Stimulated activated CD4-positive, alpha-beta T cell treated with anti-CD3 and anti-CD28 coated beads, Interleukin-4, amount 100 ng/mL, for 1 hour (primary cell): ENCODE data around the gene STRAP.
"Not testable (repeated sequence)": the region's sequence is repeated elsewhere in the genome, so short reads cannot be mapped to it uniquely, and the experiment has no call there.

Experiments
- DNase-seq: peaks from one replicate; pipeline ENCODE4 v3.0.0-alpha.2; 2020

The STRAP gene

DNA sequence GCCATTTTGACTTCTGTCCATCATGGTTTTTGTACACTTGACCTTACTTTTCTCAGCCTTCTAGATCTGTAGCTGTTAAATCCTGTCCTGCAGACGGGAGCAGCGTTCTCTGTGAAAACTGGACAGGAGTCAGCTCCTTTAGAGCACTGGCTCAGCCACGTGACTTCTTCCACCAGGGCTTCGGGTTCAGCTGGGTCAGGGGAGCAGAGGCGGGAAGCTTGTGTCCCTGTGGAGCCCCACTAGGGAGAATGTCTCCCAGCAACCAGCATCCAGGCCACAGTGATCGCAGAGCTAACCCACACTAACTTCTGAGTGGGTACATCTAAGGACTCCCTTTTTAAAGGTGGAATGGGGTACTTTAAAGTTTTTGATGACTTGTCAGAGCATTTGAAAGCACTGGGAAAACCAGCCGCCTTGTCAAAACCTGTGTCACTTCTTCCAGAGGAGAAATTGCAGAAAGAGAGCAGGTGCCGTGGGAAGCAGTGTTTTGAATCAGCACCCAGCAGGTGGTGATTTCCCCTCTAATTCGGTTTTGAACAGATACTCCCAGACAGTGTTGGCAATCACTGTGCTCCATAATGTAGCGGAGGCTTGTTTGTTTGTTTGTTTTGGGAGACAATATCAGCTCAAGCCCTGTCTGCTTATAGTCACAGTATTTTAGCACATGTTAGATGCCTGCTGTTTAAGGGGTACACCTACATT lies 46.8 kb downstream of the STRAP start:
- DNase-seq: no peak

DNA sequence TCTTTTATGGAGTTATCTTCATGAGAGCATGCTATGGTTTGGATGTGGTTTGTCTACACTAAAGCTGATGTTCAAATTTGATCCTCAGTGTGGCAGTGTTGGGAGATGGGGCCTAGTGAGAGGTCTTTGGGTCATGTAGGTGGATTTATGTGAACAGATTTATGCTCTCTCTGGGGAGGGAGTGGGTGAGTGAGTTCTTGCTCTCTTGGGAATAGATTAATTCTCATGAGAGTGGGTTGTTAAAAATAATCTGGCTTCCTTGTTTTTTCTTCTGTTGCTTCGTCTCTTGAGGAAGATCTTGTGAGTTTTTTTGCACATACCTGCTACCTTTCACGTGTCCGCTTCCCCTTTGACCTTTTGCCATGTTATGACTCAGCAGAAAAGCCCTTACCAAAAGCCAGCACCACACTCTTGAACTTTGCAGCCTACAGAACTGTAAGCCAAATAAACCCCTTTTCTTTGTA lies 49.4 kb downstream of the STRAP start:
- no peak for DNase-seq

DNA sequence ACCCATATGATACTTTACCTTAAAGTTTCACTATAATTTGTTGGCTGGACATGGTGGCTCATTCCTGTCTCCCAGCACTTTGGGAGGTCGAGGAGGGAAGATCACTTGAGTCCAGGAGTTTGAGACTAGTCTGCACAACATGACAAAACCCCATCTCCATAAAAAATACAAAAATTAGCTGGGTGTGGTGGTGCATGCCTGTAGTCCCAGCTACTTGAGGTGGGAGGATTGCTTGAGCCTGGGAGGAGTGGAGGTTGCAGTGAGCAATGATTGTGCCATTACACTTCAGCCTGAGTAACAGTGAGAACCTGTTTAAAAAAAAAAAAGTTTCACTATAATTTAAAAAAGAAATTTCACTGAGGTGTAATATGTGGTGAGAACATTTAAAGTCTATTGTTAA lies 50.1 kb downstream of the STRAP start:
- no peak for DNase-seq

DNA sequence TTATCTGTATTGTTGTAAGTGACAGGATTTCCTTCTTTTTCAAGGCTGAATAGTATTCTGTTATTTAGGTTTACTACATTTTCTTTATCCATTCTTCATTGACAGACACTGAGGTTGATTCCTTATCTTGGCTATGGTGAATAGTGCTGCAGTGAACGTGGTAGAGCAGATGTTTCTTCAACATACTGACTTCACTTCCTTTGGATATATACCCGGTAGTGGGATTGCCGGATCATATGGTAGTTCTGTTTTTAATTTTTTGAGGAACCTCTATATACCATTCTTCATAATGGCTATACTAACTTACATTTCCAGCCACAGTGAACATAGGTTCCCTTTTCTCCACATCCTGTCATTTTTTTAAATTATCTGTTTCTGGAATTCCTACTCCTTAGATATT lies 50.8 kb downstream of the STRAP start:
- DNase-seq: no peak

DNA sequence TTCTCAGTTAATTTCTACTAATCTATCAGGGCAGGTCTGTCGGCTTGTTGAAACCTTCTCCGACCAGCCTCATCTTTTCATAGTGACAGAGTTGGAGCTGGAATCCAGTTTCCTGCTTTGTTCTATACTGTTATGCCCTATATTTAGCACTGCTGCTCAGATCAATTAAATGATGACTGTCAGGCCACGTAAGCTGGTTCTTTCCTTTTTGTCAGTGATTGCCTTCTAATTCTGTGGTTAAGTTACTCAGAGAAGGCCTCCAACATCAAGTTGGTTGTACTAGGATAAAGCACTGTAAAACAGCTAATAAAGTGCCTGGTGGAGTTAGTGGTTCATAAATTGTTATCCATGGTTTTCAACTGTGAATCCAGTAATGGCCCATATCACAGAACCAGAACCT lies 51.6 kb downstream of the STRAP start:
- DNase-seq: no peak

DNA sequence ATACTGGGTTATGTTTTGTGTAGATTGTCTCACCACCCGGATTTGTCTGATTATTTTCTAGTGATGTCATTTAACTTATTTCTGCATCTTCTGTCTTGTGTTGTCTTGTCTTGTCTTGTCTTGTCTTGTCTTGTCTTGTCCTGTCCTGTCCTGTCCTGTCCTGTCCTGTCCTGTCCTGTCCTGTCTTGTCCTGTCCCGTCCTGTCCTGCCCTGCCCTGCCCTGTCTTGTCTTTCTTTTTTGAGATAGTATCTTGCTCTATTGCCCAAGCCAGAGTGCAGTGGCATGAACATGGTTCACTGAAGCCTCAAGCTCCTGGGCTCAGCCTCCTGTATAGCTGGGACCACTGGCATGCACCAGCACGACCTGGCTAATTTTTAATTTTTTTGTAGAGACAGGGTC lies 54.6 kb downstream of the STRAP start:
- no peak for DNase-seq

DNA sequence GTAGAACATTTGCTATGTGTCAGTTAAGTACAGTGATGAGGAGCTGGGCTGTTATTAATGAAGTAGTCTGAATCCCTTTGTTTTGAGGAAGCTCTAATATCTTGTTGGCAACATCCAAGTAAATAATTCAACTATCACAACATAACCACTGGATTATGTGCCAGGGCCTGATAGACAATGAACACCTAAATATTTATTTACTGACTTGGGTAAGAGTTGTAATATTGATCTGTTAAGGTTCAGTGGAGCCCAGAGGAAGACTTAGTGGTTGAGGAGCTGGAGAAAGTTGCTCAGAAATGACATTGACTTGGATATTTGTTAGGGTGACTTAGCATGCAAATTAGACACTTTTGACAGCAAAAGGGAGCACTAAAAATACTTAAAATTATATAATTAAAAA lies 55.7 kb downstream of the STRAP start:
- no peak for DNase-seq

DNA sequence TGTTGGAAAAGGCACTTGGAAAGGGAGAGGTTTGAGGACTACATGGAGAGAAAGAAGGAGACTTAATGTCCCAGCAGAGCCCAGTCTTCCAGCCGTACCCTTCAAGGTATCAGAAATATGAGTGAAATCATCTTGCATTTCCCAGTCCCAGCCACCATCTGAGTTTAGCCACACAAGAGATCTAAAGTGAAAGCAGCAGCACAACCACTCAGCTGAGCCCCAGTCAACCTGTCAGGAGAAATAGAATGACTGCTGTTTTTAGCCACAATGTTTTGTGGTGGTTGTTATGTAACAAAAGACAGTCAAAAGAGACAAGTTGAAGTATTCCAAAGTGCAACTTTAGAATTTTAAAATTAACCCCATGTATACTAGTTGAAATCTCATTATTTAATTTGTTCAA lies 56.9 kb downstream of the STRAP start:
- DNase-seq: no peak

DNA sequence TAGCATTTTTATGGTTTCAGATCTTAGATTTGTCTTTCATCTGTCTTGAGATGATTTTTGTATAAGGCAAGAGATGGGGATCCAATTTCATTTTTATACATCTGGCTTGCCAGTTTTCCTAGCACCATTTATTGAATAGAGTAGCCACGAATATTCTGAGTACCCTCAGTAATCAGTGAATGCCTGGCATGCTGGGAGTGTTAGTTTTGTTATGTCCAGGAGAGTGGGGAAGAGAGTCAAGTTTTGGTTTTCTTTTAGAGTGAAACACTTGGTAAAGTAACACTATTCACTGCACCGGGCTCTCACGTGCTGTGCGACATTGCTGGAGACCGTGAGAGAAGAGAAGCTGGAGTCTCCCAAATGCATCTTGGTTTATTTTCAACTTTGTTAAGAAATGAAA lies 60.3 kb downstream of the STRAP start:
- no peak for DNase-seq

DNA sequence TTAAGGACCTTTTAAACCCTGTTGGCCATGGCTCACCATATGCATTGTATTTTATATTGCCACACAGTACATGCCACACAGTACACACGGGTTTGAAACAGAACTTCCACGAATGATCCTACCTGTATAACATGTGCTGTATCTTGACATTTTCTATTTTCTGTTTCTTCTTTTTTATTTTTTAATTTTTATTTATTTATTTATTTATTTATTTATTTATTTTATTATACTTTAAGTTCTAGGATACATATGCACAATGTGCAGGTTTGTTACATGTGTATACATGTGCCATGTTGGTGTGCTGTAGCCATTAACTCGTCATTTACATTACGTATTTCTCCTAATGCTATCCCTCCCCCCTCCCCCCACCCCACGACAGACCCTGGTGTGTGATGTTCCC lies 61.3 kb downstream of the STRAP start:
- not testable (repeated sequence) for DNase-seq

DNA sequence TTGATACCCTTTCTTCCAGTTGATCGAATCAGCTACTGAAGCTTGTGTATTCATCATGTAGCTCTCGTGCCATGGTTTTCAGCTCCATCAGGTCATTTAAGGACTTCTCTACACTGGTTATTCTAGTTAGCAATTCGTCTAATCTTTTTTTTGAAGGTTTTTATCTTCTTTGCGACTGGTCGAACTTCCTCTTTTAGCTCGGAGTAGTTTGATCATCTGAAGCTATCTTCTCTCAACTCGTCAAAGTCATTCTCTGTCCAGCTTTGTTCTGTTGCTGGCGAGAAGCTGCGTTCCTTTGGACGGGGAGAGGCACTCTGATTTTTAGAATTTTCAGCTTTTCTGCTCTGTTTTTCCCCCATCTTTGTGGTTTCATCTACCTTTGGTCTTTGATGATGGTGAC lies 66.3 kb downstream of the STRAP start:
- not testable (repeated sequence) for DNase-seq
